HL-60 (cell line): Measurements from ENCODE around the gene PAPOLA.

Experiments
- CTCF ChIP-seq: IDR thresholded peaks from one replicate; pipeline ENCODE4 v1.5.1; 2011; ENCODE audit warnings: low read length, control low read depth, inconsistent platforms; ENCODE audit not compliant: insufficient read depth
- GABPA ChIP-seq: IDR thresholded peaks from 2 replicates; pipeline ENCODE4 v1.6.1; 2012; ENCODE audit warnings: low read depth
- POLR2AphosphoS5 ChIP-seq: IDR thresholded peaks from 2 replicates; pipeline ENCODE4 v1.6.1; 2012; ENCODE audit warnings: low read depth

DNA sequence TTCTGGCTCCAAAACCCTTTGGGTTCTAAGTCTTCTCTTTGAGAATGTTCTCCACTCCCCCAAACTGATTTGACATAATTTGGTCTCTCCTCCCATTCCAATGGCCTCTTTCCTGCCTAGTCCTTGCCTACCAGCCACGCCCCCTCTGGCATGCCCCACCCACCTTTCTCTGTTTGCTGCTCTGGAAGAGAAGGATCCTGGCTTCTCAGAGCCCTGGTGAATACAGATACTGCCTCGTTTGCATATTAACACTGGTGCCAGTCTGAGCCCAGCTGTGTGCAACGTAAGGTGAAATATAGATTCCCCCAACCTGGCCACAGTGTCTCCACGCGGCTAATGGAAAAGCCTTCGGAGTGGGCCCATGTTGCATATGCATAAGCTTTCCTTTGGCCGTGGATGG is 79.7 kb downstream of the PAPOLA start:
- TF ChIP-seq CTCF (no peak), GABPA (no peak), POLR2AphosphoS5 (no peak)
